ENCODE measurements around the gene TJP2. TPM values are rescaled to one million over a fixed set of nuclear protein-coding genes. Genes with fewer than 3 reads are reported as not detected.
A peak's percentile ranks its signal among the peaks of the same experiment; 100 is the strongest.

Gene TJP2
- total and polyA plus RNA-seq, 10 of the 15 experiments (the other 5 are each of a cell fraction or from before 2014, with no cell fraction given) = 6.4 to 59.9 (median 29.7) TPM

DNA sequence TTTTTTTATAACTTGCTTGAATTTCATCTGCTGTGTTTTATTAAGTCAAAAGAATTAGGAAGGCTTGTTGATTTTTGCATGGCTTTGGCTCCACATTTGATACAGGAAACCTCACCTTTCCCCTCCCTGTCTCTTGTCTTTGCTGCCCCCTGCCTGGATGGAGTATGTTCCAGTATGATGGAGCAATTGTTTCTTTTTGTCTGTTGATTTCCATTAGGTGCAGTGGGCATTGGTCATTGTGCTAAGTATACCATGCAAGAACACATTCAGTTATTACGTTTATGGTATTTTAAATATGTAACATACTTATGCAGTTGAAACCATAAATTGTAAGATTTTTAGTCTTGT lies 19.6 kb downstream of the TJP2 start:
- in situ Hi-C loops (cut with MboI) (no loop called here), intact Hi-C loops (cut with micrococcal nuclease; ENCODE audit: unreplicated experiment) (loop anchor here (1.0 to 5.0 kb wide), 4 partner anchors 19 to 157 kb away; partner anchors contain the start of gene TJP2)
- no peak for FAIRE-seq
- Histone ChIP-seq H3K4me2 (ENCODE audit: control insufficient read depth, insufficient read depth) (no peak overlapping the region), H3K9ac (ENCODE audit: control insufficient read depth, insufficient read depth, low read length) (no peak overlapping the region), H3K27me3 (replicated peaks in 1 of 2; ENCODE audit: control insufficient read depth in 2 of 2, insufficient read depth in 2 of 2, low read length in 1 of 2) (no peaks in the 10 kb centered on the region), H3K4me3 (no peak overlapping the region), H3K4me1 (ENCODE audit: control insufficient read depth, insufficient read depth, low read length) (peaks cover 15% of the 10 kb centered on the region), H3K27ac (ENCODE audit: control insufficient read depth, insufficient read depth) (no peak overlapping the region), H3K79me2 (ENCODE audit: control insufficient read depth, insufficient read depth, low read length) (peaks cover 32% of the 10 kb centered on the region), H4K20me1 (ENCODE audit: control insufficient read depth, insufficient read depth) (0 out of 2 replicates have a peak, but pooled peaks cover 6% of the 10 kb centered on the region), H3K9me3 (replicated peaks; ENCODE audit: control insufficient read depth, insufficient read depth, low read length) (no peaks in the 10 kb centered on the region), H2AFZ (ENCODE audit: control insufficient read depth, low read depth, low read length) (no peak overlapping the region), H3K36me3 (ENCODE audit: control insufficient read depth in 2 of 2, insufficient read depth in 2 of 2, low read length in 1 of 2) (no peaks in the 10 kb centered on the region)
- no peak for DNase-seq (ENCODE audit: low read depth, low spot score)
- TF ChIP-seq JUNB (IDR thresholded peaks at IDR 0.05) = no peak
- TF ChIP-seq RAD21 (IDR thresholded peaks at IDR 0.05; ENCODE audit: insufficient read depth, low read depth, low read length) = peak; percentile 28; the same call in 1 of the 2 replicates
- 0 out of 2 replicates have a peak, but pooled peaks have one; percentile 9 for TF ChIP-seq SMC3 (IDR thresholded peaks at IDR 0.05; ENCODE audit: borderline replicate concordance, low read length)
- TF ChIP-seq NR2C1 (IDR thresholded peaks at IDR 0.05) = no peak
- TF ChIP-seq, protein P1, sequence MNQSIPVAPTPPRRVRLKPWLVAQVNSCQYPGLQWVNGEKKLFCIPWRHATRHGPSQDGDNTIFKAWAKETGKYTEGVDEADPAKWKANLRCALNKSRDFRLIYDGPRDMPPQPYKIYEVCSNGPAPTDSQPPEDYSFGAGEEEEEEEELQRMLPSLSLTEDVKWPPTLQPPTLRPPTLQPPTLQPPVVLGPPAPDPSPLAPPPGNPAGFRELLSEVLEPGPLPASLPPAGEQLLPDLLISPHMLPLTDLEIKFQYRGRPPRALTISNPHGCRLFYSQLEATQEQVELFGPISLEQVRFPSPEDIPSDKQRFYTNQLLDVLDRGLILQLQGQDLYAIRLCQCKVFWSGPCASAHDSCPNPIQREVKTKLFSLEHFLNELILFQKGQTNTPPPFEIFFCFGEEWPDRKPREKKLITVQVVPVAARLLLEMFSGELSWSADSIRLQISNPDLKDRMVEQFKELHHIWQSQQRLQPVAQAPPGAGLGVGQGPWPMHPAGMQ (IDR thresholded peaks at IDR 0.05; ENCODE audit: borderline replicate concordance) = no peak
- no peak for TF ChIP-seq TCF12 (IDR thresholded peaks at IDR 0.05; ENCODE audit: low read depth, low read length)
- TF ChIP-seq ASH2L (IDR thresholded peaks at IDR 0.05; ENCODE audit: borderline replicate concordance, low read depth) = no peak
- TF ChIP-seq, protein P2, sequence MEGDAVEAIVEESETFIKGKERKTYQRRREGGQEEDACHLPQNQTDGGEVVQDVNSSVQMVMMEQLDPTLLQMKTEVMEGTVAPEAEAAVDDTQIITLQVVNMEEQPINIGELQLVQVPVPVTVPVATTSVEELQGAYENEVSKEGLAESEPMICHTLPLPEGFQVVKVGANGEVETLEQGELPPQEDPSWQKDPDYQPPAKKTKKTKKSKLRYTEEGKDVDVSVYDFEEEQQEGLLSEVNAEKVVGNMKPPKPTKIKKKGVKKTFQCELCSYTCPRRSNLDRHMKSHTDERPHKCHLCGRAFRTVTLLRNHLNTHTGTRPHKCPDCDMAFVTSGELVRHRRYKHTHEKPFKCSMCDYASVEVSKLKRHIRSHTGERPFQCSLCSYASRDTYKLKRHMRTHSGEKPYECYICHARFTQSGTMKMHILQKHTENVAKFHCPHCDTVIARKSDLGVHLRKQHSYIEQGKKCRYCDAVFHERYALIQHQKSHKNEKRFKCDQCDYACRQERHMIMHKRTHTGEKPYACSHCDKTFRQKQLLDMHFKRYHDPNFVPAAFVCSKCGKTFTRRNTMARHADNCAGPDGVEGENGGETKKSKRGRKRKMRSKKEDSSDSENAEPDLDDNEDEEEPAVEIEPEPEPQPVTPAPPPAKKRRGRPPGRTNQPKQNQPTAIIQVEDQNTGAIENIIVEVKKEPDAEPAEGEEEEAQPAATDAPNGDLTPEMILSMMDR (IDR thresholded peaks at IDR 0.05 in 2 of 3, conservative IDR thresholded peaks at IDR 0.05 in 1 of 3; ENCODE audit: control insufficient read depth in 2 of 3, extremely low read depth in 1 of 3, insufficient read depth in 1 of 3, low read depth in 3 of 3, low read length in 3 of 3) = peak in 1 of 3 experiments; percentile 37; a peak in 1 of 6 replicates
- TF ChIP-seq, protein P3, sequence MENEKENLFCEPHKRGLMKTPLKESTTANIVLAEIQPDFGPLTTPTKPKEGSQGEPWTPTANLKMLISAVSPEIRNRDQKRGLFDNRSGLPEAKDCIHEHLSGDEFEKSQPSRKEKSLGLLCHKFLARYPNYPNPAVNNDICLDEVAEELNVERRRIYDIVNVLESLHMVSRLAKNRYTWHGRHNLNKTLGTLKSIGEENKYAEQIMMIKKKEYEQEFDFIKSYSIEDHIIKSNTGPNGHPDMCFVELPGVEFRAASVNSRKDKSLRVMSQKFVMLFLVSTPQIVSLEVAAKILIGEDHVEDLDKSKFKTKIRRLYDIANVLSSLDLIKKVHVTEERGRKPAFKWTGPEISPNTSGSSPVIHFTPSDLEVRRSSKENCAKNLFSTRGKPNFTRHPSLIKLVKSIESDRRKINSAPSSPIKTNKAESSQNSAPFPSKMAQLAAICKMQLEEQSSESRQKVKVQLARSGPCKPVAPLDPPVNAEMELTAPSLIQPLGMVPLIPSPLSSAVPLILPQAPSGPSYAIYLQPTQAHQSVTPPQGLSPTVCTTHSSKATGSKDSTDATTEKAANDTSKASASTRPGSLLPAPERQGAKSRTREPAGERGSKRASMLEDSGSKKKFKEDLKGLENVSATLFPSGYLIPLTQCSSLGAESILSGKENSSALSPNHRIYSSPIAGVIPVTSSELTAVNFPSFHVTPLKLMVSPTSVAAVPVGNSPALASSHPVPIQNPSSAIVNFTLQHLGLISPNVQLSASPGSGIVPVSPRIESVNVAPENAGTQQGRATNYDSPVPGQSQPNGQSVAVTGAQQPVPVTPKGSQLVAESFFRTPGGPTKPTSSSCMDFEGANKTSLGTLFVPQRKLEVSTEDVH (IDR thresholded peaks at IDR 0.05; ENCODE audit: low read depth, partially characterized antibody) = no peak
- 35% methylated on average over 1 of the region's 1 CpG for WGBS (ENCODE audit: insufficient coverage, insufficient replicate concordance, low lambda C conversion rate, missing lambda C conversion rate)
- SMC1A ChIA-PET (ENCODE audit: uncharacterized antibody, unreplicated experiment) = interaction anchor here (0.5 to 7.2 kb wide), 26 partner anchors 8 to 158 kb away, joined by 3 to 130 read pairs (median 4); partner anchors contain the start of gene FXN
- ATAC-seq = no peak
- RAD21 ChIA-PET (ENCODE audit: unreplicated experiment) = interaction anchor here (0.8 to 8.9 kb wide), 20 partner anchors 10 to 161 kb away, joined by 3 to 159 read pairs (median 4); partner anchors contain the start of gene FXN
- CTCF ChIA-PET = interaction anchor here (0.7 to 10.1 kb wide), 32 partner anchors 9 to 167 kb away, joined by 3 to 289 read pairs (median 4); partner anchors contain the start of genes FXN and TJP2
- BruUV-seq (replicated peaks) = no TSS peak
- POLR2A ChIA-PET = interaction anchor here (0.8 kb wide), 1 partner anchor 140 kb away, joined by 5 read pairs; no protein-coding TSS in a partner anchor

Data from GM12878 (cell line).